NCI-H146 treated with DMSO at 0.1 percent for 48 hours (cell line): ENCODE data around the gene DCK.
"Not testable (repeated sequence)": the region's sequence is repeated elsewhere in the genome, so short reads cannot be mapped to it uniquely, and the experiment has no call there.

Source experiments
- DNase-seq: peaks from one replicate; lab custom pipeline; 2025; ENCODE audit not compliant: unreplicated experiment; lab: John Stamatoyannopoulos, UW

DCK gene

DNA sequence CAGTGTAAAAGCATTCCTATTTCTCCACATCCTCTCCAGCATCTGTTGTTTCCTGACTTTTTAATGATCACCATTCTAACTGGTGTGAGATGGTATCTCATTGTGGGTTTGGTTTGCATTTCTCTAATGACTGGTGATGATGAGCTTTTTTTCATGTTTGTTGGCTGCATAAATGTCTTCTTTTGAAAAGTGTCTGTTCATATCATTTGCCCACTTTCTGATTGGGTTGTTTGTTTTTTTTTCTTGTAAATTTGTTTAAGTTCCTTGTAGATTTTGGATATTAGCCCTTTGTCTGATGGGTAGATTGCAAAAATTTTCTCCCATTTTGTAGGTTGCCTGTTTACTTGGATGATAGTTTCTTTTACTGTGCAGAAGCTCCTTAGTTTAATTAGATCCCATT lies 6.2 kb downstream of the DCK start:
- not testable (repeated sequence) for DNase-seq

DNA sequence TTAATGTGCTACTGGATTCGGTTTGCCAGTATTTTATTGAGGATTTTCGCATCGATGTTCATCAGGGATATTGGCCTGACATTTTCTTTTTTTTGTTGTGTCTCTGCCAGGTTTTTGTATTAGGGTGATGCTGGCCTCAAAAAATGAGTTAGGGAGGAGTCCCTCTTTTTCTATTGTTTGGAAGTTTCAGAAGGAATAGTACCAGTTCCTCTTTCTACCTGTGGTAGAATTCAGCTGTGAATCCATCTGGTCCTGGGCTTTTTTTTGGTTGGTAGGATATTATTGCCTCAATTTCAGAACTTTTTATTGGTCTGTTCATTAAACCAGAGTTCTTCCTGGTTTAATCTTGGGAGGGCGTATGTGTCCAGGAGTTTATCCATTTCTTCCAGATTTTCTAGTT lies 7.9 kb downstream of the DCK start:
- not testable (repeated sequence) for DNase-seq

DNA sequence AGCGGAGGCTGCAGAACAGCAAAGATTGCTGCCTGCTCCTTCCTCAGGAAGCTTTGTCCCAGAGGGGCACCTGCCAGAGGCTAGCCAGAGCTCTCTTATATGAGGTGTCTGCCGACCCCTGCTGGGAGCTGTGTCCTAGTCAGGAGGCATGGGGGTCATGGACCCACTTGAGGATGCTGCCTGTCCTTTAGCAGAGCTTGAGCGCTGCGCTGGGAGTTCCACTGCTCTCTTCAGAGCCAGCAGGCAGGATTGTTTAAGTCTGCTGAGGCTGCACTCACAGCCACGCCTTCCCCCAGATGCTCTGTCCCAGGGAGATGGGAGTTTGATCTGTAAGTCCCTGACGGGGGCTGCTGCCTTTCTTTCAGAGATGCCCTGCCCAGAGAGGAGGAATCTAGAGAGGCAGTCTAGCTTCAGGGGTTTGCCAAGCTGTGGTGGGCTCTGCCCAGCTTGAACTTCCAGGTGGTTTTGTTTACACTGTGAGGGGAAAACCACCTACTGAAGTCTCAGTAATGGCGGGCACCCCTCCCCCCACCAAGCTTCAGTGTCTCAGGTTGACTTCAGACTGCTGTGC lies 10.9 kb downstream of the DCK start:
- no peak for DNase-seq

DNA sequence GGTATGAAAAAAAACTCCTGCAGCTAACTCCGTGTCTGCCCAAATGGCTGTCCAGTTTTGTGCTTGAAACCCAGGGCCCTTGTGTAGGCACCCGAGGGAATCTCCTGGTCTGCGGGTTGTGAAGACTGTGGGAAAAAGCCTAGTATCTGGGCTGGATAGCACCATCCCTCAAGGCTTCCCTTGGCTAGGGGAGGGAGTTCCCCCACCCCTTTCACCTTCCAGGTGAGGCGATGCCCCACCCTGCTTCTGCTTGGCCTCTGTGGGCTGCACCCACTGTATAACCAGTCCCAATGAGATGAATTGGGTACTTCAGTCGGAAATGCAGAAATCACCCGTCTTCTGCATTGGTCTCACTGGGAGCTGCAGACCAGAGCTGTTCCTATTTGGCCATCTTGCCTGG lies 11.6 kb downstream of the DCK start:
- DNase-seq = not testable (repeated sequence)

DNA sequence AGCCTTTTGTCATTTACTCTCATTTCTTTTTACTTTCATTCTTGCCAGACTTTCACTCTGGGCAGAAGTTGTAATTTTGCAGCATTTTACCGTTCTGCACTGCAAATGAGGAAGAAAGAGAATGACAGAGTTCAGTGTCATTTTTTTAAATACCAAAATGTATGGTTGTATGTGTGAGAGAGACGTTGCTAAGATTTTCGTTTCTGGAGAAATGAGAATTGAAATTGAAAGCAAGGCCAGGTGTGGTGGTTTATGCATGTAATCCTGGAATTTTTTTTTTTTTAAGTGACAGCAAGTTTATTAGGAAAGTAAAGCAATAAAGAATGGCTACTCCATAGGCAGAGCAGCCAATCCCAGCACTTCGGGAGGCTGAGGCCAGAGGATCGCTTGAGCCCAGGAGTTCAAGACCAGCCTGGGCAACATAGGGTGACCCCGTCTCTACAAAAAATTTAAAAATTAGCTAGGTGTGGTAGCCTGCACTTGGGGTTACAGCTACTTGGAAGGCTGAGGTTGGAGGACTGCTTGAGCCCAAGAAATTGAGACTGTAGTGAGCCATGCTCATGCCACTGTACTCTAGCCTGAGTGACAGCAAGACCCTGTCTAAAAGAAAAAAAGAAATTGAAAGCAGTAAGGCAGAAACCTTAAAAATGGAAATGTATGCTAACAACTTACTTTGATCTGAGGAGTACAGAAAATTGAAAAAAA lies 12.9 kb downstream of the DCK start:
- no peak for DNase-seq

DNA sequence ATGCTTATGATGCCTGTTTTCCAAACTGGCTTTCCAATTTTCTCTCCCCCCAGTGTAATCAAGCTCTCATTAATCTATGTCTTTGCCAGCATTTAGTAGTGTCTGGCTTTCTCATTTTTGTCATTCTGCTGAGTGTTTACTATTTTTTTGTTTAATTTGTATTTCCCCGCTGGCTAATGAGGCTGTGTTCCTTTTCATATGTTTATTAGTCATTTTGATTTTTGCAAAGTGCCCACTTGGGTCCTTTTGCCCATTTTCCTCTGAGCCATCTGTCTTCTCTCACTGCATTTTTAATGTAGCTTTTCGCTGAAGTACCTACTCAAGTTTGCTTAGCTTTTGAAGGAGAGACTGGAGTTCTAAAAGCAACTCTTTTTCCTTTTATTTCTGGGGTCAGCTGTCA lies 14.7 kb downstream of the DCK start:
- DNase-seq = no peak

DNA sequence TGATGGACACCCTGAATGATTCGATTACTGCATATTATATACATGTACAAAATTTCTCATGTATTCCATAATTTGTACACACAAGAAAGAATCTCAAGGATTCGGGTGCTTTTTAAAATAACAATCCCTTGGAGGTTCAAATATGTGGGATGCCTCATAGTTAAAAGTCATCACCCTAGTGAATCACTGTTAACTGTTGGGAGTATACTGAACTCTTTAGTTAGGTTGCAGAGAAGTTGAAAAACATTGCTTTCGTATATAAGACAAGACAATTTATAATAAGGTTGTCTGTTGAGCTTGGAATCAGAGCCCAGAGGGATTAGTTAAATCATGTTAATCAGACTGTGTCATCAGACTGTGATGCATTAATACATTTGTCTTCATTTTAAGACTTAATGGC lies 15.6 kb downstream of the DCK start:
- DNase-seq = no peak

DNA sequence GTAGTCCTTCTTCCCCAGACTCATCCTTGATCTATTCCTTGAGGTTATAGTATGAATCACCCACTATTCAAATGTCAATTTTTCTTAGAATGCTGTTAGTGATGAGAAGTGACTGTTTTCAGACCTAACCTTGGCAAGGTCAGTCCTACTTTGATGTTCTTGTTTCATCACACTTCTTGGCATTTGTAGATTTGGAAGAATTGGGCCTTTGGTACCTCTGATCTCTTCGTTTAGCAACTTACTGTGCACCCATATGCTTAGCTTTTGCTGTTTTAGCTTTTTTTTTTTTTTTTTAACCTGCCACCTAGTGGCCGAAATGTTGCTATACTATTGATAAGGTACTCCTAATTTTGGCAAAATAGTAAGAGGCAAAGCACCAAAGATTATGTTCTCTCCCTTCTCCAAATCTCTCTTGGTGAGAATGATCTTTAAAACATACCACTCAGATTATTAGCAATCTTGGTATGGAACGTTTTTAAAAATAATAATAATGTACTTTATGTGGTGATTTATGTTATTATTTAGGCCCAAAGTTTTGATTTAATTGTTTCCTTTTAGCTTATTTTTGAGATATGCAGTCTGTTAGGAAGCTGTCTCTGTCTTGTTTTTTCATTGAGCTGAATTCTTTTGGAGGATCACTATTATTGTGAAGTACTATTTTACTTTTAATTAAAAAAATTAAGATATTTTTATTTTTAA lies 16.6 kb downstream of the DCK start:
- DNase-seq = peak; percentile 20

DNA sequence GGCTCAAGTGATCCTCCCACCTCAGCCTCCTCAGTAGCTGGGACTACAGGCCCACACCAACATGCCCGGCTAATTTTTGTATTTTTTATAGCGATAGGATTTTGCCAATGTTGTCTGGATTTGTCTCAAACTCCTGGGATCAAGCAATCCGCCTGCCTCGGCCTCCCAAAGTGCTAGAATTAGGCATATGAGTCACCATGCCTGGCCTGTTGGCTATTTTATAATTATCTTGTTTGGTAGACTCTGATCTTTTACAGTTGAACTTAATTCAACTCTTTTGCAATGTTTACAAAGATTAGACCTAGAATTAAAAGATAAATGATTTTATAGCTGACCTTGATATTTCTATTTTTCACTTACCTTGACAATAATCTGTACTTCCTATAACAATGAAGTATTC lies 18.0 kb downstream of the DCK start:
- DNase-seq = no peak

DNA sequence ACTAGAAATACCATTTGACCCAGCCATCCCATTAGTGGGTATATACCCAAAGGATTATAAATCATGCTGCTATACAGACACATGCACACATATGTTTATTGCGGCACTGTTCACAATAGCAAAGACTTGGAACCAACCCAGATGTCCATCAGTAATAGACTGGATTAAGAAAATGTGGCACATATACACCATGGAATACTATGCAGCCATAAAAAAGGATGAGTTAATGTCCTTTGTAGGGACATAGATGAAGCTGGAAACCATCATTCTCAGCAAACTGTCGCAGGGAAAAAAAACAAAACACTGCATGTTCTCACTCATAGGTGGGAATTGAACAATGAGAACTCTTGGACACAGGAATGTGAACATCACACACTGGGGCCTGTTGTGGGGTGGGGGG lies 23.9 kb downstream of the DCK start:
- DNase-seq = not testable (repeated sequence)

DNA sequence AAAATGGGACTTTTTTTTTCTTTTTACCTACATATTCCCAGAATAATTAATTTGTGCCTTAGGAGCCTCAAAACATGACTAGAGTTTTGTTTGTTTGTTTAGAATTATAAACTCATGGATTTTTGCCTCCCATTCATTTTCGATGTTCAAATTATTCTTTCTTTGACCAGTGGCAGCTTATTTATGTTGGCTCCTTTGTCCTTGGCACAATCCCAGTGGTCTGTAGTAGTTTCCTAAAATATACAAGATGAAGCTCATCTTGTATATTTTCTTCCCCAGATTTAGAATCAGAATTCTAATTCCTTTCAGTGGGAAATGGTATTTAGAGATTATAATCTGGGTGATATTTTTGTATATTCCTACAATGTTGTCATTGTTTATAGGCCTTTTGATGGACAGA lies 27.2 kb downstream of the DCK start:
- DNase-seq = no peak

DNA sequence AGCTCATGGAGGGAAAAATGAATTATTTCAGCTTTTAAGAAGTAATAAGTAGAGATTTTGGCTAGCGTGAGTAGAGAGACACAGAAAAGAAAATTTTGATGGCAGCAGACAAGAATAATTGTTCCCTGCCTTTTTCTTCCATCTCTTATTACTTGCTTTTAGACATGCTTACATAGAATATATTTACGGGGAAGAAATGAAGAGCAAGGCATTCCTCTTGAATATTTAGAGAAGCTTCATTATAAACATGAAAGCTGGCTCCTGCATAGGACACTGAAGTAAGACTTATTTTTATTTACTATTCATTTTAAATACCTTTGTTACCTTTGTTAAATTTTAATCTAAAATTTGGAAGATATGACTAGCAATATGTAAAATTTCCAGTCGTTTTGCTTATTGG lies 32.2 kb downstream of the DCK start:
- no peak for DNase-seq

DNA sequence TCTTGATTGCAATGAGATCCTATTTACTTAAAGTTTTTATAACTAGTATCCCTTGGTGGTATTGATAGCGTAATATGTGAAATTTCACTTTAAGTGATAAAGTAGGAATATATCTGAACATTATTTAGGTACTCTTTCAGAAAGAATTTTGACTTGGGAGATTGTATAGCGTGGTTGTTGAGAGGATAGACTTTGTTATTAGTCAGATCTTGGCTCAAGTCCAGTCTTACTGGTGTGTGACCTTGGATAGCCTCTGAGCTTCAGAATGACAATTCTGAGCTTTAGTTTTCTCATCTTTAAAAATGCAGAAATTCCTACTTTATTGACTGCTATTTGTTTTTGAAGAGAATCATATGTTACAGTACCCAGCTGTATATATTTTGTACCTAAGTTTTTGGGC lies 32.6 kb downstream of the DCK start:
- no peak for DNase-seq

DNA sequence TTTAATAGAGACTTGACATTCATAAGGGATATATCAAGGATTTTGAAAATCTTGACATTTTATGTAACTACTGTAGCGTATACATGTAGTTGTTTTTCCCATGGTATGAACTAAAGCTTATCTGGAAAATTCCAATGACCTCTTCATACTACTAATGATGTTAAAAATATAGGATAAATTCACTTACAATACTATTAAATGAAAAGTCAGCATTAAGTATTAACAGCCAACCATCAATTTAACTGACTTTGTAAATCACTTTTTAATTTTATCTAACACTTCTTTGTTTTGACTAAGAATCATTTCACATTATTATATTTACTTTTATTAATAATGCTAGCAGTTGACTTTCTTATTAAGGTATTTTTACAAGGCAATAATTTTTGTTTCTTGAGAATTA lies 34.2 kb downstream of the DCK start:
- DNase-seq = no peak

DNA sequence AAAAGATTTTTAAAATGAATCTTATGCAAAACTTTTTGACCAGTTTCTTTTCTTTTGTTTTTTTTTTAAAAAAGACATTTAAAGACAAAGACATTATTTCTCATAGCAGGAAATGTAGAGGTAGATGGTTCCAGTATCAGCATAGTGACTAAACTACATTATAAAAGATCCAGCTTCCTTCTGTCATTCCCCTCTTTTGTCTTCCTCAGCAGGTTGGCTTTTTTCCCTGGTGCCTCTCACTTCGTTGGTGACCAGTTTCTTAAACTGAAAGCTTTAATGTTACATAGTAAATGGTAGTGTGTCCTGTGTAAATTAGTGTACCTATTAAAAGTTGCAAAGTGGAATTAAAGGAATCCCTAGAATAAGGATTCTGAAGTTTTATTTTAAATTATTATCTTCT lies 36.1 kb downstream of the DCK start:
- DNase-seq = no peak

DNA sequence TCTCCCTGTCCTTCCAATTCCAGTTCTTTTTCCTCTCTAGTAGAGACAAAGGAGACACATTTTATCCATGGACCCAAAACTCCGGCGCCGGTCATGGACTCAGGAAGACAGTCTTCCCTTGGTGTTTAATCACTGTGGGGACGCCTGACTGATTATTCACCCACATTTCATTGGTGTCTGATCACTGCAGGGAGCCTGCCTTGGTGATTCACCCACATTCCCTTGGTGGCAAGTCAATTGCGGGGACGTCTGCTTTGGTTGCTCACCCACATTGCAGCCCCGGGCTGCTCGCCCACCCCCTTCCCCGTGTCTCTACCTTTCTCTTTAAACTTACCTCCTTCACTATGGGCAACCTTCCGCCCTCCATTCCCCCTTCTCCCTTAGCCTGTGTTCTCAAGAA lies 38.7 kb downstream of the DCK start:
- not testable (repeated sequence) for DNase-seq

DNA sequence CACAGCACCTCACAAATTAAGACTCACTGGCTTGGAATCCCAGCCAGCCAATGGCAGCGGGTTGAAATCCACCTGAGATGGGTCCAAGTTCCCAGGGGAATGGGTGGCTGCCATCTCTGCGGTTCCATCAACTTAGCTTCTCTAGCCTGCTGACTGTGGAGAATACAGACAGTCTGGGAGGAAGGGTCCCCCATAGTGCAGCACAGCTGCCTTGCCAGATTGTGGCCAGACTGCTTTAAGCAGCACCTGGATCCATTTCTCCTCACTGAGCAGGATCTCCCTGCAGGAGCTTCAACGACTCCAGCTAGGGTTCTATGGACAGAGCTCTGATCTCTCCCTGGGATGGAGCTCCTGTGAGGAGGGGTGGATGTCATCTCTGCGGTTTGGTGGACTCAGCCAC lies 51.8 kb downstream of the DCK start:
- no peak for DNase-seq

DNA sequence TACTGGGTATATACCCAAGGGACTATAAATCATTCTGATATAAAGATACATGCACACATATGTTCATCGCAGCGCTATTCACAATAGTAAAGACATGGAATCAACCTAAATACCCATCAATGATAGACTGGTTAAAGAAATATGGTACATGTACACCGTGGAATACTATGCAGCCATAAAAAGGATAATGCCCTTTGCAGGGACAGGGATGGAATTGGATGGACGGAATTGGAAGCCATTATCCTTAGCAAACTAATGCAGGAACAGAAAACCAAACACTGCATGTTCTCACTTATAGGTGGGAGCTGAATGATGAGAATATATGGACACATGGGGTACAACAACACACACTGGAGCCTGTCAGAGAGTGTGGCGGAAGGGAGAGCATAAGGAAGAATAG lies 55.9 kb downstream of the DCK start:
- no peak for DNase-seq

DNA sequence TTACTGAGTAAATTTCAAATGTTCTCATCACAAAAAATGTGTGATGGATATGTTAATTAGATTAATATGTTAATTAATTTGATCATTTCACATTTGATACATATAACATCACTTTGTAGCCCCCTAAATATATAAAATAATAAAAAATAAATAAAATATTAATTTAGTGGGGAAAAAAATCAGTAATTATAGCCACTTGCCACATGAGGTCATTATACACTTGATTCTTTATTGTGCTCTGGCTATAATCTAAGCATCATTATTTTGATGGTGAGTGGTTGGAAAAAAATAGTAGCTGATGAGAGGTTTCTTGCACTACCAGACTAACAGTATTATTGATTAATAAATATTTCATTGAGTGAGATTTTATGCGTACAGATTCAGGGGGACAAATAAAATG lies 57.4 kb downstream of the DCK start:
- DNase-seq = no peak

DNA sequence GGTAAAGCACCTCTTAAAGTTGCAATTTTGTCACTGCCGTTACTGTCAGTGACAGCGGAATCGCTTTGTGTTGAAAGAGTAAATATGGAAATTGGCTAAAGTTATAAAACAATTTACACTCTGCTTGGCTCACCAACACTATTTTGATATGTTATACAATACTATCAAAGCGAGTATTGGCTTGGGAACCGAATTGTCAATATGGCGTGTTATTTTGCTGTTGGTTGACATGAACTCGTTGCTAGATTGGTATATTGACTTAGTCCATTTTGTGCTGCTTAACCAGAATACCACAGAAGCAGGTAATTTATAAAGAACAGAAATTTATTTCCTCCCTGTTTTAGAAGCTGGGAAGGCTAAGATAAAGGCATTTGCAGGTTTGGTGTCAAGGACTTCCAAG lies 58.6 kb downstream of the DCK start:
- no peak for DNase-seq

DNA sequence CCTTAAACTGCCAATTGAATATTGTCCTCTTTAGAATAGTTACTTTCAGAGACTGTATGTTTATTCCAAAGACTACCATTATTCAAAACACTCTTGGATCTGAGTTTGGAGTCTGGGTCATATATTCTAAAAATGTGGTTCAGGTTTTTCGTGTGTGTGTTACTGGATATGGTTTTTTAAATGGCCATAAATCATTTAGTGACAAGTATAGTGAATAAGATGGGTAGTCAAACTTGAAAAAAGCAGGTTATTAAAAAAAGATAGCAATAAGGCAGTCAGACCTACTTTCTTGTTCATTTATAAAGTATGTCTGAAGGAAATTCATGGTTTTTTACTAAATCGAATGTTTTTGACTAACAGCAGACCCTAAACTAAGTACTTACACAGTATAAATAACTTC lies 59.3 kb downstream of the DCK start:
- DNase-seq = no peak

DNA sequence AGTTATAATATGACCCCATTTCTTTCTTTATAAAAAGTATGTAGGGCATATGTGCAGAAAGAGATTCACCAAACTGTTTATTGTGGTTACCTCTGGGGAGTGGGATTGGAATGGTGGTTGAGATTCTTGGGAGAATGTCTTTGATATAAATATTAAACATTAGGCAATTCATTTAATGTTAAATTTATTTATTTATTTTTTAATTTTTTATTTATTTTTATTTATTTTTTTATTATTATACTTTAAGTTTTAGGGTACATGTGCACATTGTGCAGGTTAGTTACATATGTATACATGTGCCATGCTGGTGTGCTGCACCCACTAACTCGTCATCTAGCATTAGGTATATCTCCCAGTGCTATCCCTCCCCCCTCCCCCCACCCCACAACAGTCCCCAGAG lies 60.2 kb downstream of the DCK start:
- DNase-seq = not testable (repeated sequence)

DNA sequence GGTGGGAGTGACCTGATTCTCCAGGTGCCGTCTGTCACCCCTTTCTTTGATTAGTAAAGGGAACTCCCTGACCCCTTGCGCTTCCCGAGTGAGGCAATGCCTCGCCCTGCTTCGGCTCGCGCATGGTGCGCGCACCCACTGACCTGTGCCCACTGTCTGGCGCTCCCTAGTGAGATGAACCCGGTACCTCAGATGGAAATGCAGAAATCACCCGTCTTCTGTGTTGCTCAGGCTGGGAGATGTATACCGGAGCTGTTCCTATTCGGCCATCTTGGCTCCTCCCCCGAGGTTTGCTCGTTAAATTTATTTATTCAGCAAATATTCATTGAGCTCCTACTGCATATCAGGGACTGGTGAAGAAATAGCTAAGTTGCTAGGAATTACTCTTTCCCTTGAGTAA lies 66.1 kb downstream of the DCK start:
- peak; percentile 27 for DNase-seq
